ENCODE data around the gene NPDC1.

The NPDC1 gene

DNA sequence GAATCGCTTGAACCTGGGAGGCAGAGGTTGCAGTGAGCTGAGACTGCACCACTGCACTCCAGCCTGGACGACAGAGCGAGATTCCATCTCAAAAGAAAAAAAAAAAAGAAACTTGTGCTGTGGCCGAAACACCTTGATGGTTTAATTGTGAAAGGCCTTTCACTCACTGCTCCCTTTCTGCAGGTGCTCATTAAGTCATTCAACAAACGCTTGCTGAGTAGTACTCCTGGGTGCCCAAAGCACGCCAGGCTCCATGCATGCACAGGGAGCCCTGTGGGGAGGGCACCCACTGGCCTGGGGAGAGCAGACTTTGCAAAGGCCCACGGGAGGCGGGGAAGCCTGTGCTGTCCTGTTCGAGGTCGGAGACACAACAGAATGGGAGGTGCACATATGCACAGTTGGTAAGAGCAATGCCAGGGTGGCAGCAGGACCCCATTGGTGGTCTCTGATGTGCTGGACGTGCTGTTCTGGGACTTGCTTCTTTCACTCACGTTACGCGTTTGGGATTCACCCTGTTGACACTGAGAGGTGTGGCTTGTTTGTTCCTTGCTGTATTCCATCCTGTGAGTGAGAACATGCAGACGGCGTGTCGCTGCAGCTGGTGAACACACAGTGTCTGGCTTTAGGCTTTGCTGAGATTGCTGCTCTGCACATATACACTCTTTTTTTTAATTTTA lies 10.9 kb upstream of the NPDC1 start:
- no peak for DNase-seq (ENCODE audit: low read depth in 2 of 2)

DNA sequence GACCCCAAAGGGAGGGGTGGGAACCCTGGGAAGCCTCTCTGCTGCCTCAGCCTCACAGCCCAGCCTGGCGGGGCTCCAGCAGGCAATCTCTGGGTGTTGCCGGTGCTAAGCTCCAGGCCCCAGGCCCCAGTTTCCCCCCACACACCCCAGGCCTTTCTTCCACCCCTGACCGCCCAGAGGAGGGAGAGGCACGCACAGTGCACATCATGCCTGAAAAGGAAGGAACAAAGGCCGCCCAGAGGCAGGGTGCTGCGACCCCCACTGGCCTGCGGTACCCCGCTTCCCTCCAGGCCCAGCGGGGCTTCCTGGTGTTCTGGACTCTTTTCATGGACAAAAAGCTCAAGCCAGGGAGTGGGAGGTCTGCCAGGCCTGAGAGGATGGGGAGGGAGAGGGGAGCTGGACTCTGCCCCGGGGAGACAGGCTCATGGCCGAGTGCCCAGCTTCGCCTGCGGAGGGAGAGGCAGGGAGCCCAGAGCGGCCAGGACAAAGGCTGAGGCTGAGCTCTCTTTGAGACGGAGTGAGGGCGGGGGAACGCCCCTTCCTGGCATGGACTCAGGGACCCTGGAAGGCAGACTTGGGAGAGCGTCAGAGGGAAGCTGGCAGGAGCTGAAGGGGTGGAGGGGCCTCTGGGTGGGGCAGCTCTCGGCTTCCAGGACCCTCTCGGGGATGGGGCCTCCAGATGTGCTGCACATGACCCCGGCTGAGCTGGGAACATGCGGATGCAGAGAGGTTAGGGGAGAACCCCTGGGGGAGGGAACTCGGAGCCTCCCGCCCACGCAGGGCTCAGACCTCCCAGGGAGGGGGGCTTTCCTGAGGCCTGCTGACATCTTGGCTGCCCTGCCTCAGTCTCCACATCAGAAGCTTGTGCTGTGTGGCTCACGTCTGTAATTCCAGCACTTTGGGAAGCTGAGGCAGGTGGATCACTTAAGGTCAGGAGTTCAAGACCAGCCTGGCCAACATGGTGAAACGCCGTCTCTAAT lies 9.7 kb upstream of the NPDC1 start:
- DNase-seq (ENCODE audit: low read depth in 2 of 2): no peak

DNA sequence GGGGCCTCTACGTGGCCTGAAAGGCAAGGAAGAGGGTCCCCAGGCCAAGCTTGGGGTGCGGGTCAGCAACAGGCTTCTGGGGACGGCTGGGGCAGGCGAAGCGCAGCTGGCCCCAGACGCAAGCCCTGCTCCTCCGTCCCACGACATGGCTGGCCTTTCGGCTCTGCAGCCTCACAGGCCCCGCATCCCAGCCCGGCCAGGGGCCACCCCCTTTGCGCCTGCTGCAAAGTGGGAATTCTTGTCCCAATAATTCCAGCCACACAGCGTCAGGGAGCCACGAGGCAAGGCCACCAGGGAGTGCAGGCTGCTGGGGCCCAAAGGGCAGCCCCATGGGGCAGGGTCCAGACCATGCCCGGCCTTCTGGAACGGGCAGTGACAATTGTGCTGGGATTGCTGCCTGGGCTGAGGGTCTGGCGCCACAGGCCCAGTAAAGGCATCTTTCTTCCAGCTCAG lies 9.0 kb upstream of the NPDC1 start:
- no peak for DNase-seq (ENCODE audit: low read depth in 2 of 2)

DNA sequence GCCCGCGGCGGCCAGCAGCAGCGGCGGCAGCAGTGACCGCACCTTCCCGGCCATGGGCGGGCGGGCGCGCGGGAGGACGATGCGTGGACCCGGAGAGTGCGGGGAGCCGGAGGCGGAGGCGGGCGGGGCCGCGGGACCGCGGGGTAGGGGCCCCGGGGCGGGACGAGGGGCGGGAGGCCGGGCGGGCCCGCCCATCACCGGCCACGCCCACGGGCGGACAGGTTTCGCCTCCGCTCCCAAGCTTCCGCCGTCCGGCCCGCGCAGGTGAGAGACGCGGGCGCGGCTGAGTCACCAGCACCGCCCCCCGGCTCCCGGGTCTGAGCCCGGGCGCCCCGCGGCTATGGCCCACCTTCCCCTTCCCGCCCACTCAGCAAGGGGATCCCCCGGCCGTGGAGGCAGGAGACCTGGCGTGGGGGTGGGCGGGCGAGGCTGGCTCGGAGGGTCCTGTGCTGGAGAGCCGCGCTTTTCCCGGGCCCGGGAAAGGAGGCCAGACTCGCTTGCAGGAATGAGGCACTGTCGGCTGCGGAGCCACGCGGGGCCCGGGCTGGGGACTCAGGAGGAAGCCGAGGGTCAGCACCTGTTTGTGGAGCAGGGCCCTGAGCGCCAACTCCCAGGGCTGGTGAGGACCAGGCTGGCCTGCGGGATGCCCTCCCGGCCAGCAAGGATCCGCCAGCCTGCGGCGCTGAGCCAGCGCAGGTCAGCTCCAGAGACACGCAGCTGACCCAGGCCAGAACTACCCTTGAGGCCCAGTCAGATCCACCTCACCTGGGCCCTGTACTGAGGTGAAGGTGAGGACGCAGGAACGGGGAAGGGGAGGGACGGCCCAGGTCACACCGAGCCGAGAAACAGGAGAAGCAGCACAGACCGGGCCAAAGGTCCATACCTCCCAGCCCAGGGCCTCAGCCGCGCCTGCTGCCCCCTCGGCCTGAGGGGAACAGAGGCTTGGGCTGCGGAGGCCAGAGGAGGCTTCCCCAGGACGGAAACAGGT lies 8.3 kb upstream of the NPDC1 start, which contains the start of gene ENTPD2:
ENTPD2 (minus strand) TSS at position 118 of the 988 bp plus-strand sequence; CDS start at position 54, 64 bp downstream.
- no peak for DNase-seq (ENCODE audit: low read depth in 2 of 2)

DNA sequence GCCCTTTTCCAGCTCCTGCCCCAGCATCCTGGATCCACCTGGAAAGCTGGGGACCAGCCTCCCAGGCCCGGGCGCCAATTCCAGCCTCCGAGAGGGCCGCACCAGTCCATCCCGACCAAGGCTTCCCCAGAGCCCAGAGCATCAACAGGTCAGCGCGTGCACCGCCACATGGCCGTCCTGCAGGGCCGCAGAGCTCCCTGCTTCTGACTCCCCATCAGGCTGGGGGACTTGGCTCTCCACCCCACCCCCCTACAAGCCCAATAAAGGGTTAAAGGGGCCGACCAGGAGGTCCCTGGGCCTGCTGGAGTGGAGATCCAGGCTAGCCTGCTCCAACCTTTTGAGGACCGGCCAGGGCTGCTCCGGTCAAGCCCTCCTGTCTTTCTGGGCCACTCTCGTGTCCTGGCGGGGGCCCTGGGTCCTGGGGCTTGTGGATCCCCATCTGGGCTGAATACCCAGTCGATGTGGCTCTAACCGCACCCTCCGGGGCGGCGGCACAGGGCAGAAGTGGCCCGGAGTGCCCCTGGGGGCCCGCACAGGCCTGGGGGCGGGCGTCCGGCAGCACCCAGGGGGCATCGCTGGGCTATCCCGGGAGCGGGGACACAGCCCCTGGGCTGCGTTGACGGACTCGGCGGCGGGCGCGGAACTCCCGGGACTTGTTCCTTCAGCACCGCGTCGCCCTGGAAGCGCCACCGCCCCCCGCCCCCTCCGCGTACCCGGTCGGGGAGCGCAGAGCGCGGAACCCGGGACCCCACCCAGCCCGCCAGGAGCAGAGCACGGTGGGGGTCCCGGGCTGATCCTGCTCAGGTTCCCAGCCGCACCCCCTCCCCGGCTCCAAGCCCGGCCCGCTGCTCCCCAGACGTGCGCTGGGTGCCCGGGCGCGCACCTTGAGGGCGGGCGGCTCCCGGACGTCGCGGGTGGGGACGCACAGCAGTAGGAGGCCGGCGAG lies 7.3 kb upstream of the NPDC1 start:
- DNase-seq (ENCODE audit: low read depth in 2 of 2): no peak

DNA sequence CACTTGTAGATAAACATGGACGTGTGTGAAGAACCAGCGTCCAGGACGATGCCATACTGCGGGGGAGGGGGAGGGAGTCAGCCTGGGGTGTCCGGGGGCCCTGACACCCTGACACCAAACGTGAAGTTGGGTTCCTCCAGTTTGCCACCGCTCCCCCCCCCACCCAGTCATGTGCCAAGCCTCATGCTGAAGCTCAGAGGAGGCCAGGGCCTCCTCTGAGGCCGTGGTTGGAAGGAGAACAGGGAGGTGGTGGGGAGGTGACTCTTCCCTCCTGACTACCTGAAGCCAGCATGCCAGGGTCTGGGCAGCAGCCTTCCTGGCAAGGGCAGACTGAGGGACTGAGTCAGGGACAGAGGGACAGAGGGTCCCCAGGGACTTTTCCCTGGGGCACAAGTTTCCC lies 6.3 kb upstream of the NPDC1 start:
- DNase-seq (ENCODE audit: low read depth in 2 of 2): no peak

DNA sequence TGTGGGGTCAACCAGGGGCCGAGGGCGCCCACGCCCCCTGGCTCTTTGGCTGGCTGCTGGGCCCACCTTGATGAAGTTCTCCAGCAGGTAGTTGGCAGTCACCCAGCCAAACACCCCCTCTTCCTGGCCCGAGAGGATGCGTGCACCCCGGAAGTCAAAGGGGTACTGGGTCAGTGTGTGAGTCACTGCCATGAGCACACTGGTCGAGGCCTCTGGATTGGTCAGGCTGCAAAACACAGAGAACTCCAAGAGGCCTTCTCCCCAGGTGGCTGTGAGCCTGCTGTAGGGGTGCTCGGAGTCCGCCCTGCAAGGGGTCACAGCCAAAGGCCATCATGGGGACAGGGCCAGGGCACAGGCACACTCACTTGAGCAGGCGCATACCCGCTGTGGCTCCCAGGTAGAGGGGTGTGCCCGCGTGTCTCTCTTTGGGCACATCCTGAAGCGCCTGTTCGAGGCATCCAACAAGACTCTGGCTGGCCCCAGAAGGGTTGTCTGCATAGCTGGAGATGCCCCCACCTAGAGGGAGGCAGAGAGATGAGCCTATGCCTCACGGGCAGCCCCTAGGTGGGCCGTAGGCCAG lies 5.3 kb upstream of the NPDC1 start:
- DNase-seq (ENCODE audit: low read depth in 2 of 2): no peak

DNA sequence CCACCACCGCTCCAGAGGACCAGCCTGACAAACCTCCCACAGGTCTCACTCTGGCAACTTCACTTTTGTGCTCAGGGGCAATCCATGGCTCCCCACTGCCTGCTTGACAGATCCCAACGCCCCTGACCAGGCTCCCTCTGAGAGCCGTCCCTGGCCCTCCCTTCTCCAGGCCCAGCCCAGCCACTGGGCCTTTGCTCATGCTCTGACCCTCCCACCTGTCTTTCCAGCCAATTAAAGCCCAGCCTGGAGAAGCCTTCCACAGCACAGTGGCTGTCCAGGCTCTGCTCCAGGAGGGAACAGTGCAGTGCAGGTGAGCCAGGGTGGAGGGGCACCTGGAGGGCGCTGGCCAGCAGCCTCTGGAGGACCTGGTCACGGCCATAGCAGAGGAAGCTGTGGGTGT lies 4.6 kb upstream of the NPDC1 start:
- DNase-seq (ENCODE audit: low read depth in 2 of 2): no peak

DNA sequence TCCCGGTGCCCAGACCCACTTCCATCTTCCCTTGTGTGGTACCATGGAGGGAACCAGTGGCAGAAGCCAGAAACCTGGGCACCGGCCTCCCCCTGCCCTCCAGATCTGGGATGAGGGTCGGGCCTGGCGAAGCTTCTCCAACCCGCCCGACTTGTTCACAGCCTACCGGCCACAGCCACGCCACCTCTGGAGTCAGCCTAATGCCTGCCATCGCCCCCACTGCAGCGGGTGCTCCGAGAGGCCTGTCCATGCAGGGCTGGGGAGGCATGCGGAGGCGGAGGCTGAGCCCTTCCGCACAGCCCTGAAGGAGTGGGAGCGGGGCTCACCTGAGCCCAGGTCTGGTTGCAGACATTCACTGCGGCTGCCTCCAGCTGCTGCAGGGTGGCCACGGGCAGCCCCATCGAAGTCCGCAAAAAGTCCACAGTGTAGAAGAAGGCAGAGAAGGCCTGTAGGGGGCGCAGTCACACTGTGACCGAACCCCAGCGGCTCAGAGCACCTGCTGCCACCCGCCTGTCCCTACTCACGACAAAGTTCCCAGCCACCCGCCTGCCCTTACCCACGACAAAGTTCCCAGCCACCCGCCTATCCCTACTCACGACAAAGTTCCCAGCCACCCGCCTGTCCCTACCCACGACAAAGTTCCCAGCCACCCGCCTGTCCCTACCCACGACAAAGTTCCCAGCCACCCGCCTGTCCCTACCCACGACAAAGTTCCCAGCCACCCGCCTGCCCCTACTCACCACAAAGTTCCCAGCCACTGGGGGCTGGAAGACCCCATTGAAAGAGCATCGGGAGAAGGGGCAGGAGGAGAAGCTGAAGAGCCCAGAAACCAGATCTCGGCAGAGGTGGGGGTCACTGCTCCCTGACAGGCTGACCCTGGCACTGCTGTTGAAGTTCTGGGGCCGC lies 3.8 kb upstream of the NPDC1 start:
- DNase-seq (ENCODE audit: low read depth in 2 of 2): peak in 1 of 2 experiments; percentile 66

DNA sequence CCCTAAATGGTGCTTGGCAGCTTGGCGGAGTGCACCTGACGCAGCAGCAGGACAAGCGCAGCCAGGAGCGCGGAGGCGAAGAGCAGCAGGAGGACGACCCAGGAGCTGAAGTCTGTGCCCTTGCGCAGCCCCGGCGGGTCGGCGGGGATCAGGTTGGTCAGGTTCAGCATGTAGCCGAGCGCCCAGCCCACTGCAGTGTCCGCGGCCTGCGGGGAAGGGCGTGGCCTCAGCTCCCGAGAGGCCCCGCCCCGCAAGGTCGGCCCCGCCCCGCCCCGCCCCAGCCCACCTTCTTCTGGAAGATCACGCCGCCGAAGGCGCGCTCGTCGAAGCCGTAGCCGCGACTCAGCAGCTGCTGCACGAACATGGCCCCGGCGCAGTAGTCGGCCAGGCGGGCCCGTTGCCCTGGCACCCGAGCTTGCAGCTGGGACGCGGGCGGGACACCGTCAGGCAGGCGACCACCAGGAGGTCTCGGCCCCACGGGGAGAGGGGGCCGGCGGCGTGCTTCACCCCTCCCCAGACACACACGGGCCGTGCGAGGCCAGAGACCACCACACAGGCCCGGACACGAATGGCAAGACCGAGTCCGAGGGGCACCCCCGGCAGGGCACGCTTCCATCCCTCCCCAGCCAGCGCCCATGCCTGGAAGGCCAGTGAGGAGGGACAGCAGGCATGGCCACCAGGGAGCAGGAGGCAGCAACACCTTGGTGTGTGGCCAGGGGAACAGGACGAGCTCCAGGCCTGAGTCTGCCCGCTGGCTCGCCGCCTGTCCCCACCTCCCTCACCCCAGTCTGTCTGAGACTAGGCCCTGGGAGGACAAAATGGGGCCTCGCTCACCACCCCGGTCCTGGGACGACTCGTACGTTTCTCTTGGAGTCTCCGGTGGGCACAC lies 2.9 kb upstream of the NPDC1 start:
- DNase-seq (ENCODE audit: low read depth in 2 of 2): no peak

DNA sequence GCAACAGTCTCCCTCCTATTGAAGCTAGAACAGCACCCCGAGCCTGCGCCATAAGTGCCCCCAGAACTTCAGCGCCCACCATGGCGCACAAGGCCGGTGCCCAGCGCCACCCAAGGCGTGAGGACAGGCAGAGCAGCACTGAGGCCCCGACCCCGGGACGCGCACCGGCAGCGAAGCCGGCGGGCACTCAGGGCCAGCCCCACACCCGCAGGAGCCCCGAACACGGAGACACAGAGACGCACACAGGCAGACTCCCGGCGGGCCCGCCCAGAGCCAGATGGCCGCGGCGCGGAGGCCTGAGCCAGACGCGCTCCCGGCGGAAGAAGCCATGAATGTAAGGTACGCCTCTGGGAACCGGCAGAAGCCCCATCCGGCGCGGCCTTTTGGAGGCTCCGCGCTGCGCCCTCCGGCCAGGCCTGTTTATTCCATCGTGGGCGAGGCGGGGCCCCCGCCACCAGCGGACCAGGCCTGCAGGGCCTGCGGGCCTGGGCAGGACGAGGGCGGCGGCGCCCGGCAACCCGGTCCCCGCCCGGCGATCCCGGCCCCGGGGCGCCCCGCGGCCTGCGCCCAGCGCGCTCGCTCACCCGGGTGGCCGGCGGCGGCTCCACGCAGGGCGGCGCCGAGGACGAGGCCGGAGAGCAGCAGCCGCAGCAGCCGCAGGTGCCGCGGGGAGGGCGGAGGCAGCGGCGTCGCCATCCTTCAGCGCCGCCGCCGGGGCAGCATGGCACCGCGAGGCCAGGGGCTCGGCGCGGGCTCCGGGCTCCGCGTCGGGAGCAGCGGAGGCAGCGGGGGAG lies 486 bp downstream of the NPDC1 start:
- DNase-seq (ENCODE audit: low read depth in 2 of 2): no peak

DNA sequence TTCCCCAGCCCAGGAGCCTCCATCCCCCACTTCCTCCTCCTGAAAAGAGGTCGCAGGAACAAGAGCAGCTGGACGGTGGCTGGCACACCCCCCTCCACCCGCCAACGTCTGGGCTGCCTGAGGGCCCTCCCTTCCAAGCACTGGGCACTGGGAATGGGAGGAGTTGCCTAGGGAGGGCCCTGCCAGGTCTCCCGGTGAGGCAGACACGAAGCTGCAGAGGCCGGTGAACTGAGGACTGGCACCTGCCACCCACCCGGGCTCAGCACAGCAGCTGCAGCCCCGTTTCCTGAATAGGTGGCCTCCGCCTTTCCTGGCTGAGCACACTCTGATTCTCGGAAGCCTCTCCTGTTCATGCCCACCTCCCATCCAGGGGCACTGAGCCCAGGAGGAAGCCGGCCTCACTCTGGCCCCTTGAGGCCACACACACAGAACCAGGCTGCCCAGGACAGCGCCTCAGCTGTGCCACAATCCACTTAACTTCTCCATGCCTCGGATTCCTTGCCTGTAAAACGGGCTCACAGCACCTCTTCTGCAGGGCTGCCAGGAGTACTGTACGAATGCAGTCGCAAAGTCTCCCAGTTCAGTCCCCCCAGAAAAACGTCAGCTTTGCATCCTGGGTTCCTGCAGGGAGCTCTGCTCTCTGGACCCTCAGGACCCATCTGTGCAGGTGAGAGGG lies 1.3 kb downstream of the NPDC1 start:
- DNase-seq (ENCODE audit: low read depth in 2 of 2): no peak

DNA sequence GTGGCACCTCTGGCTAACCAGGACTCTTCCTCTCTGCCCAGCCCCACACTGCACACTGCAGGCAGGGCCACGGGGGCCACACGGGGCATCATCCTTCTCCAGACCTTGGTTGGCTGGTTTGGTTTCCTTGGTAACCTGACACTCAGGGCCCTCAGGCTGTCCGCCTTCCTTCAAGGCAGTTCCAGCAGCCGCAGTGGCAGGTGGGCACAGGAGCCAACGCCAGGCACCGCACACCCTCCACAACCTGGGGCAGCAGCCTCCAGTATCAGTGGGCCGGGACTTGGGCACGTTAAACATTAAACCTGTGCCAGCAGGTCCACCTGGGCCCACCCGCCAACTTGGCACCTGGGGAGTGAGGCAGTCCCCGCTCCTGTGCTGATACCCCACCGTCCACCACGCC lies 1.9 kb downstream of the NPDC1 start:
- DNase-seq (ENCODE audit: low read depth in 2 of 2): no peak

DNA sequence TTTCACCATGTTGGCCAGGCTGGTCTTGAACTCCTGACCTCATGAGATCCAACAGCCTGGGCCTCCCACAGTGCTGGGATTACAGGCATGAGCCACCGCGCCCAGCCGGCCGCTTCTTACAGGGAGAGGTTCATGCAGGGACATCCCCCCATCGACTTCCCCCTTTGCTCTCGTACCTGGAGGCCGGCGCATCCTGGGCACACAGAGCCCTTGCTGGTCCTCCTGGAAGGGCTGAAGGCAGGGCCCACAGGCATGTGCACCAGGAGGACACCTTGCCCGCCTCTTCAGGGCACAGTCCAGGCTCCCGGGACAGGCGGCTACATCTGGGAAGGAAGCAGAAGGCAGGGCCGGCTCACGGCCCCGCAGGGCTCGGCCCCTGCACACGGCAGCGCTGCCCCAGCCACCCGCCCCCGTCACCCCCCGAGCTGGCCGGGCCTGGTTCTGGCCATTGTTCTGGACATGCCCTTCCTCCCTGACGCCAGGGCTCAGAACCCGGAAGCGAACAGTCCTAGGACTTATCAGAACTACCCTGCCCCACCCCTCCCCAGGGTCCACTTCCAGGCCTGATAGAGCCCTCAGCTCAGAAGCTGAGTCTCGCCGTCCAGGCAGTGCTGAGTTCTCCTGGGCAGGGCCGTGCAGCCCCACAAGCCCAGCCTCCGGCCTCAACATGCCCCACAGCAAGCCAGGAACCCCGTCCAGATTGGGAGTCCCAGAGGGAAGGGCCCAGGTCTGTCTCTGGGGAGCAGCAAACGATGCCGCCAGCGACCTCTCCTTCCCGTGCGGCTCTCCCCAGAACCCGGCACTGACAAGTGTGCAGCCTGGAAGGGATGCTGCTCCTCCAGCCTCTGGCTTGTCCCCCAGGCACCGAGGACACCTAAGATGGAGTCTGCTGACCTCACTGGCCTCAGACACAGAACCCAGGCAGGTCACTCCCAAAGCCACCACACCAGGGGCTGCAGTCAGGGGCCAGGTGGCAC lies 2.9 kb downstream of the NPDC1 start:
- no peak for DNase-seq (ENCODE audit: low read depth in 2 of 2)

DNA sequence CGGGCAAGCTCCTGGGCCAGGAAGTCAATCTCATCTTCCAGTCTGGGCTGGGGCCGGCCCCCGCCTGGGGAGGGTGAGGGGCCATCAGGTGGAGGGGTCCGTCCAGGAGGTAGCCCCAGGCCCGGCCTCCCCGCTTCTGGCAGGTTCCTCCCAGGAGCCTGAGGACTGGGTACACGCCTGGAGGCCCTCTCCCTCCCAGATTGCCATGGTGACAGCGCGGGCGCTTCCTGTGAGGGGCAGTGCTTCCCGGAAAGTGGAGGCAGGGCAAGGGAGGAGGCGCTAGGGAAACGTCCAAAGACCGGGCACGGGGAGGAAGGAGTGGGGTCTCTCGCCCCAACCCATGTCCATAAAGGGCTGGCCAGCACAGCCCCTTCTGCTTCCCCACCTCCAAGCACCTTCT lies 4.9 kb downstream of the NPDC1 start:
- no peak for DNase-seq (ENCODE audit: low read depth in 2 of 2)

Data from stimulated activated CD4-positive, alpha-beta T cell treated with anti-CD3 and anti-CD28 coated beads, Interleukin-12 subunit alpha, Interleukin-12 subunit beta, amount 100 ng/mL, for 24 hours (primary cell).